ENCODE measurements around the gene KDM4F.
"Not testable (repeated sequence)": the region's sequence is repeated elsewhere in the genome, so short reads cannot be mapped to it uniquely, and the experiment has no call there.

KDM4F gene

GRCh38 chr11:95033051-95033450, 16.2 kb upstream of the KDM4F start:
- Histone ChIP-seq H3K4me1 (ENCODE audit: control insufficient read depth in 5 of 5, insufficient read depth in 5 of 5, low read length in 5 of 5) (no peaks in the 10 kb centered on the region), H3K27ac (ENCODE audit: low read depth, low read length) (no peak overlapping the region), H3K36me3 (ENCODE audit: control insufficient read depth in 5 of 5, insufficient read depth in 5 of 5, low read length in 5 of 5) (no peaks in the 10 kb centered on the region), H3K9ac (ENCODE audit: low read length in 5 of 5) (no peak overlapping the region), H3K4me3 (ENCODE audit: low read depth in 1 of 5, low read length in 5 of 5) (no peak overlapping the region), H3K9me3 (ENCODE audit: control insufficient read depth in 5 of 5, low read length in 5 of 5) (no peaks in the 10 kb centered on the region), H3K27me3 (ENCODE audit: control insufficient read depth in 5 of 5, insufficient read depth in 4 of 5, low read length in 5 of 5) (peaks cover 0 to 3% (median 0%) of the 10 kb centered on the region in 5 donors)

- H3K9ac ChIP-seq (ENCODE audit: low read length in 5 of 5): no peak overlapping the region
- H3K9me3 ChIP-seq (ENCODE audit: control insufficient read depth in 5 of 5, low read length in 5 of 5): no peaks in the 10 kb centered on the region
- H3K4me3 ChIP-seq (ENCODE audit: low read depth in 1 of 5, low read length in 5 of 5): no peak overlapping the region
- H3K27me3 ChIP-seq (ENCODE audit: control insufficient read depth in 5 of 5, insufficient read depth in 4 of 5, low read length in 5 of 5): peaks cover 0 to 3% (median 0%) of the 10 kb centered on the region in 5 donors
- no peaks in the 10 kb centered on the region for H3K4me1 ChIP-seq (ENCODE audit: control insufficient read depth in 5 of 5, insufficient read depth in 5 of 5, low read length in 5 of 5)
- no peak overlapping the region for H3K27ac ChIP-seq (ENCODE audit: low read depth, low read length)
- no peaks in the 10 kb centered on the region for H3K36me3 ChIP-seq (ENCODE audit: control insufficient read depth in 5 of 5, insufficient read depth in 5 of 5, low read length in 5 of 5)
Measured at GRCh38 chr11:95035316-95035715, 13.9 kb upstream of the KDM4F start.

DNA sequence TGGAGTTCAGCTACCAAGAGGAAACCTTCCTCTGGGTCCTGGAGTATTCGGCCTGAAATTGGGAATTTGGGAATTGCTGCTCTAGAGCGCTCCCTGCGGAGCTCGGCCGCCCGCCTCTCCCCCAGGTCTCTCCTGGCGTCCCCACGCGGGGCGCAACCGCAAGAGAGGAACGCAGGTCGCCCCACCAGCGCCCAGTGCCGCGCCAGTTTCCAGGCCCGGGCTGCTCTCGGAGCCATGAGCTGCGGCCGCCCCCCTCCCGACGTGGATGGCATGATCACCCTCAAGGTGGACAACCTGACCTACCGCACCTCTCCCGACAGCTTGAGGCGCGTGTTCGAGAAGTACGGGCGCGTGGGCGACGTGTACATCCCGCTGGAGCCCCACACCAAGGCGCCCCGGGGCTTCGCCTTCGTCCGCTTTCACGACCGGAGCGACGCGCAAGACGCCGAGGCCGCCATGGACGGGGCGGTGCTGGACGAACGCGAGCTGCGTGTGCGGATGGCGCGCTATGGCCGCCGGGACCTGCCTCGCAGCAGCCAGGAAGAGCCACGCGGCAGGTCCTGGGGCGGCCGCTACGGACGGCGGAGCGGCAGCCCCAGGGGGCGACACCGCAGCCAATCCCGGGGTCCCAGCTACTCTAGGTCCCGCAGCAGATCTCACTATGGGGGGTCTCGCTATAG, 11.7 kb upstream of the KDM4F start:
- H3K9me3 ChIP-seq (ENCODE audit: control insufficient read depth in 5 of 5, low read length in 5 of 5); H3K9ac ChIP-seq (ENCODE audit: low read length in 5 of 5); H3K27ac ChIP-seq (ENCODE audit: low read depth, low read length); H3K27me3 ChIP-seq (ENCODE audit: control insufficient read depth in 5 of 5, insufficient read depth in 4 of 5, low read length in 5 of 5); H3K4me1 ChIP-seq (ENCODE audit: control insufficient read depth in 5 of 5, insufficient read depth in 5 of 5, low read length in 5 of 5); H3K36me3 ChIP-seq (ENCODE audit: control insufficient read depth in 5 of 5, insufficient read depth in 5 of 5, low read length in 5 of 5): not testable (repeated sequence)
- peak overlapping the region in 4 of 5 donors; percentile 49 to 53 (median 52) for H3K4me3 ChIP-seq (ENCODE audit: low read depth in 1 of 5, low read length in 5 of 5)

GRCh38 chr11:95042239-95042638, 7.0 kb upstream of the KDM4F start:
- Histone ChIP-seq H3K9ac (ENCODE audit: low read length in 5 of 5) (no peak overlapping the region), H3K9me3 (ENCODE audit: control insufficient read depth in 5 of 5, low read length in 5 of 5) (no peaks in the 10 kb centered on the region), H3K4me3 (ENCODE audit: low read depth in 1 of 5, low read length in 5 of 5) (no peak overlapping the region), H3K27ac (ENCODE audit: low read depth, low read length) (no peak overlapping the region), H3K27me3 (ENCODE audit: control insufficient read depth in 5 of 5, insufficient read depth in 4 of 5, low read length in 5 of 5) (peaks cover 0 to 13% (median 6%) of the 10 kb centered on the region in 5 donors), H3K36me3 (ENCODE audit: control insufficient read depth in 5 of 5, insufficient read depth in 5 of 5, low read length in 5 of 5) (no peaks in the 10 kb centered on the region), H3K4me1 (ENCODE audit: control insufficient read depth in 5 of 5, insufficient read depth in 5 of 5, low read length in 5 of 5) (no peaks in the 10 kb centered on the region)

GRCh38 chr11:95042906-95043305, 6.3 kb upstream of the KDM4F start:
- Histone ChIP-seq H3K27me3 (ENCODE audit: control insufficient read depth in 5 of 5, insufficient read depth in 4 of 5, low read length in 5 of 5) (peaks cover 0 to 12% (median 6%) of the 10 kb centered on the region in 5 donors), H3K4me1 (ENCODE audit: control insufficient read depth in 5 of 5, insufficient read depth in 5 of 5, low read length in 5 of 5) (no peaks in the 10 kb centered on the region), H3K9ac (ENCODE audit: low read length in 5 of 5) (no peak overlapping the region), H3K9me3 (ENCODE audit: control insufficient read depth in 5 of 5, low read length in 5 of 5) (no peaks in the 10 kb centered on the region), H3K27ac (ENCODE audit: low read depth, low read length) (no peak overlapping the region), H3K36me3 (ENCODE audit: control insufficient read depth in 5 of 5, insufficient read depth in 5 of 5, low read length in 5 of 5) (no peaks in the 10 kb centered on the region), H3K4me3 (ENCODE audit: low read depth in 1 of 5, low read length in 5 of 5) (no peak overlapping the region)

DNA sequence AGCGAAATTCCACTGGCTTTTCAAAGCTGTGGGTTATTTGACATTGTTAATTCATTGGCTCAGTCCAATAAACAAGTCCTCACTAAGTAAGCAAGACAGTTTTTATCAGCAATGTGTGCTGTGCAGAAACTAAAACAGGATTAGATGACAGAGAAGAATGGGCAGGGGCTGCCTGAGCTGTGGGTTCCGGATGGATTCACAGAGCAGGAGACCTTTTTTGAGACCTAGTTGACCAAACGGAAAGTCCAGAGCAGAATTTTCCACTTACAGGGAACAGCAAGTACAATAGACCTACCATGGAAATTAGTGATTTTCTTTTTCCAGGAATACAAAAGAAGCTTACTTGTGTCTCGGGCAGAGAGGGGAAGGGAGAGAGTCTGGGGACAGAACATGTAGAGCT, 5.2 kb upstream of the KDM4F start:
- H3K9me3 ChIP-seq (ENCODE audit: control insufficient read depth in 5 of 5, low read length in 5 of 5): no peaks in the 10 kb centered on the region
- H3K36me3 ChIP-seq (ENCODE audit: control insufficient read depth in 5 of 5, insufficient read depth in 5 of 5, low read length in 5 of 5): no peaks in the 10 kb centered on the region
- H3K9ac ChIP-seq (ENCODE audit: low read length in 5 of 5): no peak overlapping the region
- no peaks in the 10 kb centered on the region for H3K4me1 ChIP-seq (ENCODE audit: control insufficient read depth in 5 of 5, insufficient read depth in 5 of 5, low read length in 5 of 5)
- no peak overlapping the region for H3K27ac ChIP-seq (ENCODE audit: low read depth, low read length)
- peaks cover 0 to 14% (median 6%) of the 10 kb centered on the region in 5 donors for H3K27me3 ChIP-seq (ENCODE audit: control insufficient read depth in 5 of 5, insufficient read depth in 4 of 5, low read length in 5 of 5)
- no peak overlapping the region for H3K4me3 ChIP-seq (ENCODE audit: low read depth in 1 of 5, low read length in 5 of 5)

DNA sequence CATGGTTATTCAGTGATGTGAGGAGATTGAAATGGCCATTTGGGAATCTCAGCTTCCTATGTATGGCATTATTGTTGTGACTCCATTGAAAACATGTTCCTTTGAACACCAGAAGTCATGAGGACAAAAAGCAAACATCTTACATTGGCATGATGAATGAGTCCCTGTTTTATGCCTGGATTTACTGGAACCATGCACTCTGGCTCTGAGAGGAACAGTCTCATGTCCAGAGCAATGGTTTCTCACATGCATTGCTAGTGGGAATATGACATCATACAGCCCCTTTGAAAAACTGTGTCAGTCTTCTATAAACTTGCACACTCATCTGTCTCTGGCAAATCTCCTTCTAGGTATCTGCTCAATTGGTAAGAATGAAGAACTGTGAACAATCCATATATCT, 3.4 kb upstream of the KDM4F start:
- no peaks in the 10 kb centered on the region for H3K36me3 ChIP-seq (ENCODE audit: control insufficient read depth in 5 of 5, insufficient read depth in 5 of 5, low read length in 5 of 5)
- no peak overlapping the region for H3K9ac ChIP-seq (ENCODE audit: low read length in 5 of 5)
- H3K27ac ChIP-seq (ENCODE audit: low read depth, low read length): no peak overlapping the region
- no peaks in the 10 kb centered on the region for H3K4me1 ChIP-seq (ENCODE audit: control insufficient read depth in 5 of 5, insufficient read depth in 5 of 5, low read length in 5 of 5)
- no peaks in the 10 kb centered on the region for H3K9me3 ChIP-seq (ENCODE audit: control insufficient read depth in 5 of 5, low read length in 5 of 5)
- no peak overlapping the region for H3K4me3 ChIP-seq (ENCODE audit: low read depth in 1 of 5, low read length in 5 of 5)
- H3K27me3 ChIP-seq (ENCODE audit: control insufficient read depth in 5 of 5, insufficient read depth in 4 of 5, low read length in 5 of 5): peaks cover 0 to 16% (median 4%) of the 10 kb centered on the region in 5 donors

GRCh38 chr11:95050595-95051202, 1.5 kb downstream of the KDM4F start:
- H3K4me3 ChIP-seq (ENCODE audit: low read depth in 1 of 5, low read length in 5 of 5): no peak overlapping the region
- no peaks in the 10 kb centered on the region for H3K9me3 ChIP-seq (ENCODE audit: control insufficient read depth in 5 of 5, low read length in 5 of 5)
- H3K4me1 ChIP-seq (ENCODE audit: control insufficient read depth in 5 of 5, insufficient read depth in 5 of 5, low read length in 5 of 5): no peaks in the 10 kb centered on the region
- no peaks in the 10 kb centered on the region for H3K36me3 ChIP-seq (ENCODE audit: control insufficient read depth in 5 of 5, insufficient read depth in 5 of 5, low read length in 5 of 5)
- no peak overlapping the region for H3K9ac ChIP-seq (ENCODE audit: low read length in 5 of 5)
- no peak overlapping the region for H3K27ac ChIP-seq (ENCODE audit: low read depth, low read length)
- H3K27me3 ChIP-seq (ENCODE audit: control insufficient read depth in 5 of 5, insufficient read depth in 4 of 5, low read length in 5 of 5): peaks cover 0 to 14% (median 8%) of the 10 kb centered on the region in 5 donors

- Histone ChIP-seq H3K9ac (ENCODE audit: low read length in 5 of 5) (no peak overlapping the region), H3K9me3 (ENCODE audit: control insufficient read depth in 5 of 5, low read length in 5 of 5) (no peaks in the 10 kb centered on the region), H3K36me3 (ENCODE audit: control insufficient read depth in 5 of 5, insufficient read depth in 5 of 5, low read length in 5 of 5) (no peaks in the 10 kb centered on the region), H3K27ac (ENCODE audit: low read depth, low read length) (no peak overlapping the region), H3K4me1 (ENCODE audit: control insufficient read depth in 5 of 5, insufficient read depth in 5 of 5, low read length in 5 of 5) (no peaks in the 10 kb centered on the region), H3K27me3 (ENCODE audit: control insufficient read depth in 5 of 5, insufficient read depth in 4 of 5, low read length in 5 of 5) (peaks cover 0 to 13% (median 8%) of the 10 kb centered on the region in 5 donors), H3K4me3 (ENCODE audit: low read depth in 1 of 5, low read length in 5 of 5) (no peak overlapping the region)
Measured at GRCh38 chr11:95054356-95054755, 5.1 kb downstream of the KDM4F start.

DNA sequence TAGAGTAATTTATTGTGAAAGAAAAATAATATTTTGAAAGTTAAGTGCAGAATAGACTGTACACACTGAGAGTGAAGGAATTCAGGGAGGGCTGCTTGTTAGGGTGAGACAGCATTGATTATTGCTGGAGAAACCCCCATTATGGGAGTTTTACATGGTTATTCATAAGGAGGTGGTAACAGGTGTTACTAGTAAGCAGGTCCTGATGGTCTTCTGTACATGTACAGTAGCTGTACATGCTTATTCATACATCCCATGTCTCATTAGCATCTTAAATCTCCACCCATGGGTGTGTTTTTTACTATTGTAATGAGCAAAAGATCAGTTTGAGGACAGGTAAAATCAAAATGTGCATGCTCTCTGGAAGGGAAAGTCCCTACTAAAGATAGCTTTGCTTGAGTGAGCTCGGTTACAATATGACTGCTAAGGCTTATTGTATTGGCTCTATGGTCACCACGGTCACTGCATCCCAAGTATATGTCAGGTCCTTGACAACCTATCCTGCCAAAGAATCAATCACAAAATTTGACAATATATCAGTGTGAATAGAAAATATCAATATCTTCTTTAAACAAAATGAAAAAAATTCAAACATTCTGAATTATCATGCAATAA, 6.2 kb downstream of the KDM4F start:
- H3K4me1 ChIP-seq (ENCODE audit: control insufficient read depth in 5 of 5, insufficient read depth in 5 of 5, low read length in 5 of 5): no peaks in the 10 kb centered on the region
- H3K9ac ChIP-seq (ENCODE audit: low read length in 5 of 5): no peak overlapping the region
- no peaks in the 10 kb centered on the region for H3K36me3 ChIP-seq (ENCODE audit: control insufficient read depth in 5 of 5, insufficient read depth in 5 of 5, low read length in 5 of 5)
- no peak overlapping the region for H3K27ac ChIP-seq (ENCODE audit: low read depth, low read length)
- H3K4me3 ChIP-seq (ENCODE audit: low read depth in 1 of 5, low read length in 5 of 5): no peak overlapping the region
- no peaks in the 10 kb centered on the region for H3K9me3 ChIP-seq (ENCODE audit: control insufficient read depth in 5 of 5, low read length in 5 of 5)
- peaks cover 0 to 12% (median 8%) of the 10 kb centered on the region in 5 donors for H3K27me3 ChIP-seq (ENCODE audit: control insufficient read depth in 5 of 5, insufficient read depth in 4 of 5, low read length in 5 of 5)

Measured in subcutaneous abdominal adipose tissue (tissue), 5 donors.